ENCODE results near the gene HPS4. TPM values are rescaled to one million over a fixed set of nuclear protein-coding genes. Genes with fewer than 3 reads are reported as not detected.

HPS4 gene
- total RNA-seq, 1 donor, result 38.5 TPM

- no peak for DNase-seq (ENCODE audit: low read depth)
- no peak overlapping the region for H3K4me3 ChIP-seq (ENCODE audit: low read depth, low read length)
Observed at GRCh38 chr22:26462051-26462450, 21.5 kb downstream of the HPS4 start.

GRCh38 chr22:26461188-26461810 is 22.3 kb downstream of the HPS4 start:
- peak; percentile 59 for DNase-seq (ENCODE audit: low read depth)
- H3K4me3 ChIP-seq (ENCODE audit: low read depth, low read length), result no peak overlapping the region
- peak; percentile 91 for TF ChIP-seq CTCF (IDR thresholded peaks at IDR 0.05; ENCODE audit: insufficient read depth, low read length)

More at GRCh38 chr22:26462051-26462450, 21.5 kb downstream of the HPS4 start:
- TF ChIP-seq CTCF (IDR thresholded peaks at IDR 0.05; ENCODE audit: insufficient read depth, low read length), result no peak

GRCh38 chr22:26460202-26460601 is 23.4 kb downstream of the HPS4 start:
- DNase-seq (ENCODE audit: low read depth), result peak; percentile 35
- TF ChIP-seq CTCF (IDR thresholded peaks at IDR 0.05; ENCODE audit: insufficient read depth, low read length), result no peak
- no peak overlapping the region for H3K4me3 ChIP-seq (ENCODE audit: low read depth, low read length)

- no peak for TF ChIP-seq CTCF (IDR thresholded peaks at IDR 0.05; ENCODE audit: insufficient read depth, low read length)
- no peak overlapping the region for H3K4me3 ChIP-seq (ENCODE audit: low read depth, low read length)
- no peak for DNase-seq (ENCODE audit: low read depth)
Observed at GRCh38 chr22:26457661-26458272, 25.8 kb downstream of the HPS4 start.

- no peak for DNase-seq (ENCODE audit: low read depth)
- H3K4me3 ChIP-seq (ENCODE audit: low read depth, low read length), result no peak overlapping the region
- no peak for TF ChIP-seq CTCF (IDR thresholded peaks at IDR 0.05; ENCODE audit: insufficient read depth, low read length)
Observed at GRCh38 chr22:26453812-26454500, 29.6 kb downstream of the HPS4 start.

GRCh38 chr22:26453216-26453615 is 30.4 kb downstream of the HPS4 start:
- DNase-seq (ENCODE audit: low read depth), result no peak
- H3K4me3 ChIP-seq (ENCODE audit: low read depth, low read length), result no peak overlapping the region
- no peak for TF ChIP-seq CTCF (IDR thresholded peaks at IDR 0.05; ENCODE audit: insufficient read depth, low read length)
